Duodenal mucosa (tissue), 2 donors: ENCODE results near the gene FUT7.

Source experiments
- H3K27ac ChIP-seq: one replicate; pipeline ENCODE4 v1.7.0; 2013; ENCODE audit warnings: low read depth, low read length
- H3K27me3 ChIP-seq, 2 donors: one replicate each; pipeline ENCODE4 v1.7.0; 2013; ENCODE audit warnings: low read length in 2 of 2, control low read depth in 1 of 2; ENCODE audit not compliant: insufficient read depth in 2 of 2, control insufficient read depth in 1 of 2
- H3K36me3 ChIP-seq, 2 donors: one replicate each; pipeline ENCODE4 v1.7.0; 2013; ENCODE audit warnings: low read length in 2 of 2, control low read depth in 1 of 2; ENCODE audit not compliant: insufficient read depth in 2 of 2, control insufficient read depth in 1 of 2
- H3K4me1 ChIP-seq, 2 donors: one replicate each; pipeline ENCODE4 v1.7.0; 2013; ENCODE audit warnings: low read length in 2 of 2, control low read depth in 1 of 2; ENCODE audit not compliant: insufficient read depth in 2 of 2, control insufficient read depth in 1 of 2
- H3K4me3 ChIP-seq, 2 donors: one replicate each; pipeline ENCODE4 v1.7.0; 2013; ENCODE audit warnings: low read length in 2 of 2, low read depth in 1 of 2
- H3K9ac ChIP-seq, 2 donors: one replicate each; pipeline ENCODE4 v1.7.0; 2013; ENCODE audit warnings: low read length in 2 of 2, low read depth in 1 of 2
- H3K9me3 ChIP-seq, 2 donors: one replicate each; pipeline ENCODE4 v1.7.0; 2013; ENCODE audit warnings: low read length in 2 of 2, control low read depth in 1 of 2; ENCODE audit not compliant: control insufficient read depth in 1 of 2

FUT7 gene

DNA sequence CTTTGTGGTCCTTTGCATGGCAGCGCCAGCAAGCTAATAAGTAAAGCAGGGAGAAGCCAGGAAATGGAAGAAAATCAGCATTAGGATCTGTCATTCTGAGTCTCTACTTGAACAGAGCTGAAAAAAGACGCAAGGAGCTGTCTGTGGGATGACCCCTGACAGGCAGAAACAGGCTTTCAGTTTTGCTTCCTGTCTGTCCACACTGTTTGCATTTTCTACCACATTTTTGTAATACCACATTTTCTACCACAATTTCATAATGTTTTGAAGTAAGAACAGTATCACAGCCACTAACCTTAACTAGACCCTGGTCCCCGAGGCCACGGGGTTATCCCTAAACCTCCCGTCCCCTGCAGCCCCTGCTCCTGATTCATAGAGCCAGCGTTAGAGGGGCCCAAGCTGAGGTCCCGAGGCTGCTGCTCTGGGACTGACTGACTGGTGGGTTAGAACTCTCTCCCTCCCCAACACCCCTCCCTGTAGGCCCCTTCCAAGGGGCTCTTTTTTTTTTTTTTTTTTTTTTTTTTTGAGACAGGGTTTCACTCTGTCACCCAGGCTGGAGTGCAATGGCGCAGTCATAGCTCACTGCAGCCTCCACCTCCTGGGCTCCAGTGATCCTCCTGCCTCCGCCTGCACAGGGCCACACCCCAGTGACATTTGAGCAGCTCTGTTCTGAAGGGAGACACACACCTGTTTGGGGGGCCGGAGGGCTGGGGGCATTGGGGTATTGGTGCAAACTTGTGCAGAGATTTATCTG lies 31.5 kb downstream of the FUT7 start:
- Histone ChIP-seq H3K9ac (peak overlapping the region in 1 of 2 donors; percentile 19), H3K4me1 (peaks cover 20 to 22% of the 10 kb centered on the region in 2 donors), H3K27me3 (peaks cover 0 to 12% of the 10 kb centered on the region in 2 donors), H3K9me3 (no peaks in the 10 kb centered on the region), H3K4me3 (peak overlapping the region in 1 of 2 donors; percentile 32), H3K27ac (peak overlapping the region; percentile 56), H3K36me3 (no peaks in the 10 kb centered on the region)

DNA sequence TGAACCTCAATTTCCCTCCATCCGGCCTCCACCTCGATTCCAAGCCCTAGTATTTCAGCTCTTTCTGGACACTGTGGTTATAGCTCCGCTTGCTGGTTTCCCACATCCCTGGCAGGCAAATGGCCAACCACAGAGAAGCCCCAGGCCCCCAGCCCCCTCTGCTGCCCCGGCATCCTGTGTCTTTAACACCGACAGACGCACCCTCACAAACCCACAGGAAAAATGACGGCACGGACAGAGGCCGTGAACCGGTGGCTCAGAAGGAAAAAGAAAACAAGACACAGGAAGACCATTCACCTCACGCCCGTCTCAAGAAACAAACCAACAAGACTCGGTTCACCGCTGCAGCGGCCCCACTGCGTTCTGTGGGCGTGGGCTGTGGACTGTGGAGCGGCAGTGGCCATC lies 34.1 kb downstream of the FUT7 start:
- no peak overlapping the region for H3K27ac ChIP-seq
- H3K36me3 ChIP-seq, result peaks cover 0 to 3% of the 10 kb centered on the region in 2 donors
- peaks cover 0 to 12% of the 10 kb centered on the region in 2 donors for H3K27me3 ChIP-seq
- H3K4me1 ChIP-seq, result peaks cover 36 to 44% of the 10 kb centered on the region in 2 donors
- H3K4me3 ChIP-seq, result peak overlapping the region; percentile 10 to 52
- H3K9ac ChIP-seq, result no peak overlapping the region
- no peaks in the 10 kb centered on the region for H3K9me3 ChIP-seq

DNA sequence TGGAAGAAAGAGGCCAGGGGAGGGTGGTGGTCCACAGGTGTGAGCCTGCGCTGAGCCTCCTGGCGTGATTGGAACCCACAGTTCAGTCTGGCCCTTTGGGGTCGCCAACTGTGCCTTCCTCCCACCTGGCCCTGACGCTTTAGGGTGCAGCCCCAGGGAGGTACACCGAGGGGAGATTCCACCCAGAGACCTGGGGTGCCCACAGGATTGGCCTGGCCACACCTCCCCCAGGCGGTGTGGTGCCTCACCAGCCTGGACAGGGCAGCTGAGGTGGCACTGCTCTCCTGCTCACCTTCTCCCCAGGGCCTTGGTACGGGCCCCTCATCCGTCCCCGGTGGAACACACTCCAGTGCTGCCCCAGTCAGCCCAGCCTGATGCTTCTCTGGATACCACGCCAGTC lies 34.5 kb downstream of the FUT7 start:
- no peak overlapping the region for H3K27ac ChIP-seq
- peak overlapping the region; percentile 10 to 52 for H3K4me3 ChIP-seq
- H3K4me1 ChIP-seq, result peaks cover 37 to 48% of the 10 kb centered on the region in 2 donors
- peaks cover 0 to 3% of the 10 kb centered on the region in 2 donors for H3K36me3 ChIP-seq
- H3K27me3 ChIP-seq, result peaks cover 0 to 12% of the 10 kb centered on the region in 2 donors
- H3K9me3 ChIP-seq, result no peaks in the 10 kb centered on the region
- H3K9ac ChIP-seq, result peak overlapping the region in 1 of 2 donors; percentile 12

DNA sequence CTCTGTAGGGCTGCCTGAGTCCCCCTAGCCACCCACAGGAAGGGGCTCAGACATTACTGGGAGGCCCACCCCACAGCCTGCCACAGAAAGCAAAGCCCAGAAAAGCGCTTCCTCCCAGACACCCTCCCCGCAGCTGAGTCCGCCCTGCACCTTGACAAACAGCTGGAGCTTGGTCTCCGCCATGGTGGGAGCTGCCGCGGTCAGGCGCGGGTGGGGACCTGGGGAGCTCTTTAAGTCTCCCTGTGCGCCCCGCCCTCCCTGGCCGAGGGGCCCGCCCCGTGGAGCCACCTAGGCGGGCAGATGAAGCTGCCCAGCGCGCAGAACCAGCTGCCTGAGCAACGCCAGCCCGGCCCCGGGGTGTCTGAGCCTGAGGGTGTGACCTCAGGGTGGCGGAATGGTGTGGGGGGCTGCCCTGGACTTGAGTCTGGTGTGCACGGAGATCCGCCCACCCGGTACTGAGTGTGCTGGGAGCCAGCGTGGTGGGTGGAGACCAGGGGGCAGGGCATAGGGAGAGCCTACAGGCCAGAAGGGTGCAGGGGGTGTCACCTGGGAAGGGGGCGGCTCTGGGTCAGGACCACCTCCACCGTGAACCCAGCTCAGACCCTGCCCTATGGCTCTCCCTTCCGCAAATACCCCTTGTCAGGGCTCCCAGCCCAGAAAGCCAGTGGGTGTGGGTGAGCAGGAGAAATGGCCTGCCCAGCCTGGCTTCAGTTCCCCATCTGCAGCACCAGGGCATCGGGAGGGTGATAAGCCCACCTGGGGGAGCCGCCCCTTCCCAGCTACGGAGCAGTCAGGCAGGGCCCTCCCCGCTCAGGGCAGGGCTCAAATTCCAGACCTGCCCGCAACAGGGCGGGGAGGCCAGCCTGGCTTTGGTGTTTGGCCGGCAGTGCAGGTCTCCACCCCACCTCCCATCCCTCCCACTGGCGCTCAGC lies 35.3 kb downstream of the FUT7 start, which contains the start of gene CLIC3:
Gene CLIC3 (minus strand): TSS at position 208 of the 932 bp plus-strand sequence. CDS start 25 bp downstream, at position 183.
- H3K9me3 ChIP-seq, result no peaks in the 10 kb centered on the region
- H3K27me3 ChIP-seq, result peaks cover 0 to 12% of the 10 kb centered on the region in 2 donors
- H3K27ac ChIP-seq, result no peak within 1 kb of the TSS
- H3K9ac ChIP-seq, result peak within 1 kb of the TSS; percentile 32 to 43
- peak within 1 kb of the TSS; percentile 52 to 53 for H3K4me3 ChIP-seq
- peaks cover 37 to 48% of the 10 kb centered on the region in 2 donors for H3K4me1 ChIP-seq
- H3K36me3 ChIP-seq, result peaks cover 0 to 3% of the 10 kb centered on the region in 2 donors

DNA sequence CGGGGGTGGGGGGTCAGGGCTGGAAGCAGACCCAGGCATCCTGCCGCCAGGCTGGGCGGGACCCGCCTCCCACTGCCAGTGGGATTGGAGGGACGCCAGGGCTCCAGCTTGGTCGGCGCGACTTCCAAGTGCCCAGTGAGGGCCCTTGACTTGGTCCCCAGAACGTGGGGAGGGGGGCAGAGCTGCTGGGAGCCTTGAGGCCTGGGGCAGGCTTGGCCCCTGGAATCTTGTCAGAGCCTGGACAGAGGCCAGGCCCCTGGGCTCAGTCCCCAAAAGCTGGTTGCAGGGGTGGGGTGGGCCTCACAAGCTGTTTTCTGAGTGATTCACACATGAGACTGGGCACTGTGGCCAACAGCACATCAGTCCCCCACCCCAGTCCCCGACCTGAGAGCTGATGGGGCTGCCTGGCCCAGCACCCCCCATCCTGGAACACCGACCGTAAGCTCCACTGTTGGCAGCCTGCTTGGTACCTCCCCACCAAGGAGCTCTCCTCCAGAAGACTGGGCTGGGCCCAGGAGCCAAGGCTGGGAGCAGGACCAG lies 36.0 kb downstream of the FUT7 start:
- H3K27ac ChIP-seq, result no peak overlapping the region
- peak overlapping the region in 1 of 2 donors; percentile 53 for H3K4me3 ChIP-seq
- peaks cover 0 to 12% of the 10 kb centered on the region in 2 donors for H3K27me3 ChIP-seq
- H3K4me1 ChIP-seq, result peaks cover 37 to 48% of the 10 kb centered on the region in 2 donors
- peak overlapping the region in 1 of 2 donors; percentile 32 for H3K9ac ChIP-seq
- H3K36me3 ChIP-seq, result peaks cover 0 to 3% of the 10 kb centered on the region in 2 donors
- H3K9me3 ChIP-seq, result no peaks in the 10 kb centered on the region

DNA sequence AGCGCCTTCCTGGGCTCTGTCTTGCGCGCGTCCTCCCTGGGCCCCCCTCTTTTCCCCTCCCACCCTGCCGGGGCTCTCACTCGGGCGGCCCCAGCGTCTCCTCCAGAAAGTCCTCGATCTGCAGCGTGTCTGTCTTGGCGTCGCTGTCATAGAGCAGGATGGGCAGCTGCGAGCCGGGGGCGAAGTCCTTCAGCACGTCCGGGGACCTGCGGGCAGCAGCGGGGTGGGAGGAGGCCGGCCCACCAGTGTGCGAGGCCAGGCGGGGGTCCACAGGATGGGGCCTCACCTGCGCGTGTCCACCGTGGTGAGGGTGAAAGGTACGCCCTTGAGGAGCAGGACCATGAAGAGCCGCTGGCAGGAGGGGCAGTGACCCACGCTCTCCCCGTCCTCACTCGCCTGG lies 36.5 kb downstream of the FUT7 start:
- peaks cover 37 to 48% of the 10 kb centered on the region in 2 donors for H3K4me1 ChIP-seq
- no peak overlapping the region for H3K4me3 ChIP-seq
- no peak overlapping the region for H3K27ac ChIP-seq
- no peak overlapping the region for H3K9ac ChIP-seq
- peaks cover 0 to 12% of the 10 kb centered on the region in 2 donors for H3K27me3 ChIP-seq
- peaks cover 0 to 3% of the 10 kb centered on the region in 2 donors for H3K36me3 ChIP-seq
- H3K9me3 ChIP-seq, result no peaks in the 10 kb centered on the region

DNA sequence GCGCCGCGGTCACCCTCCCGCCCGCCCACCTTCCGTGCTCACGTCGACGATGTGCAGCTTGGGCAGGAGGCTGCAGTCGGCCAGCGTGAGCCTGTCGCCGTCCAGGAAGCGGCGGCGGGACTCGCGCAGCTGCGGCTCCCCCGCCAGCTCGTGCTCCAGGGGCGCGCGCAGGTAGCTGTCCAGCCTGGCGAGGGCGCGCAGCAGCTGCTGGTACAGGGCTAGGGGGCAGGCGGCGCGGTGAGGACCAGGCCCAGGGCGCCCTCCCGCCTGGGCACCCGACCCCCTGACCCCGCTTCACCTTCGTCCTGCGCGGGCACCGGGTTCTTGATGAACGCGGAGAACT lies 37.0 kb downstream of the FUT7 start:
- peaks cover 0 to 3% of the 10 kb centered on the region in 2 donors for H3K36me3 ChIP-seq
- no peak overlapping the region for H3K4me3 ChIP-seq
- no peaks in the 10 kb centered on the region for H3K9me3 ChIP-seq
- H3K4me1 ChIP-seq, result peaks cover 37 to 48% of the 10 kb centered on the region in 2 donors
- H3K27me3 ChIP-seq, result peaks cover 0 to 12% of the 10 kb centered on the region in 2 donors
- no peak overlapping the region for H3K27ac ChIP-seq
- H3K9ac ChIP-seq, result no peak overlapping the region

DNA sequence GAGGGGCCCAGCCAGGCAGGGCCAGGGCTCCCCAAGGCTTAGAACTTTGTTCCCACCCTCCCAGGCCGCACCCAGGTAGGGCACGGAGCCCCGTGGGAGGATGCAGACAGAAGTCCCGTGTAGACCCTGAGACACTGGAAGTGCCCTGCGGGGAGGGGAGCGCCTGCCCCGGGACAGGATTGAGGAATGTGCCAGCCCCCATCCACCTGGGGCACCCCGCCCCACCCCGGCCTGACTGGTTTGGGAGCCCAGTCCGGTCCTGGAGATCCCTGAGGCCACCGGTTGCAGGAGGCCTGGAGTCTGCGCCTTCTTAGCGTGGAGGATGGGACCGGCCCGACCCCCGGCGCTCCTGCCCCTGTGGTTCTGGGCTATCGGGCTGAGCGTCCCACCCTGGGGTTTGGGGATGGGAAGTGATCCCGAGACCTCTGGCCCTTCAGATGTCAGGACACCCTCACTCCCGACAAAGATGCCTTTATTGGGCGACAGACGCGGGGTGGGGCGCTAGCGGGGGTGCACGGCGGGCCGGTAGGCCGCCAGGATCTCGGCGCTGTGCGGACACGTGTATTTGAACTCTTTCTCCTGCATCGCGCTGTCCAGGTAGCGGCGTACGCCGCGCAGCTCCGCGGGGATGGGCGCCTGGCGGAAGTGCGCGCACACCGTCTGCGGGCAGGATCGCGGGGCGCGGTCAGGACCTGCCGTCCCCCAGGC lies 37.6 kb downstream of the FUT7 start:
- H3K4me3 ChIP-seq, result no peak overlapping the region
- no peak overlapping the region for H3K27ac ChIP-seq
- H3K27me3 ChIP-seq, result peaks cover 0 to 12% of the 10 kb centered on the region in 2 donors

DNA sequence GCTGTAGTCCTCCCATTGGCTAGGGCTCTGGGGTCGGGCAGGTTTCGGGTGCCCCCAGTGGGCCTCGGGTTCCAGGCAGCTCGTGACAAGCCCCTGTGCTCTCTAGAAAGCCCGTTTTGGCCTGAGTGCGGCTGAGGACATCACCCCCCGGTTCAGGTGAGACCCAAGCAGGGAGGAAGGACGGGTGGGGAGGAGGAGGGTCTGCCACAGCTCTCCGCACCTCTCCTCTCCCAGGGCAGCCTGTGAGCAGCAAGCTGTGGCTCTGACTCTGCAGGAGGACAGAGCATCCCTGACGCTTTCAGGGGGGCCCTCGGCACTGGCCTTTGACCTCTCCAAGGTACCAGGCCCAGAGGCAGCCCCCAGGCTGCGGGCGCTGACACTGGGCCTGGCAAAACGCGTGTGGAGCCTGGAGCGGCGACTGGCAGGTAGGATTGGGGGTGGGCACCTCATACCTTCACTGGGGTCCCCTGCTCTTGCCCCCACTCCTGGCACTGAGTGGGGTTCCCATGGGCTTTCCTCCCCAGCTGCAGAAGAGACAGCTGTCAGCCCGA lies 39.0 kb downstream of the FUT7 start:
- H3K9ac ChIP-seq, result peak overlapping the region; percentile 73
- H3K27me3 ChIP-seq, result peaks cover 0 to 12% of the 10 kb centered on the region in 2 donors
- H3K4me1 ChIP-seq, result peaks cover 37 to 48% of the 10 kb centered on the region in 2 donors
- peaks cover 0 to 3% of the 10 kb centered on the region in 2 donors for H3K36me3 ChIP-seq
- H3K9me3 ChIP-seq, result no peaks in the 10 kb centered on the region
- H3K4me3 ChIP-seq, result peak overlapping the region; percentile 83 to 87
- H3K27ac ChIP-seq, result peak overlapping the region; percentile 66

More for the DNA sequence above, 37.6 kb downstream of the FUT7 start:
- H3K36me3 ChIP-seq, result peaks cover 0 to 3% of the 10 kb centered on the region in 2 donors
- H3K9ac ChIP-seq, result no peak overlapping the region
- peaks cover 37 to 48% of the 10 kb centered on the region in 2 donors for H3K4me1 ChIP-seq
- H3K9me3 ChIP-seq, result no peaks in the 10 kb centered on the region
